ENCODE data around the gene UBE2U. TPM values are rescaled to one million over a fixed set of nuclear protein-coding genes. Genes with fewer than 3 reads are reported as not detected.

The UBE2U gene
- not detected in 2 replicates for polyA plus RNA-seq (2014; cell fraction: cytosol; rRNA removed)
- polyA plus RNA-seq (2014; cell fraction: nucleus; rRNA removed) = not detected in 2 replicates

- no peak for DNase-seq (ENCODE audit: low spot score)
Observed at GRCh38 chr1:64203420-64203819, at the start of gene UBE2U. TSS of gene UBE2U (plus strand) at chr1:64203623. CDS start at chr1:64204051, 428 bp downstream.

DNA sequence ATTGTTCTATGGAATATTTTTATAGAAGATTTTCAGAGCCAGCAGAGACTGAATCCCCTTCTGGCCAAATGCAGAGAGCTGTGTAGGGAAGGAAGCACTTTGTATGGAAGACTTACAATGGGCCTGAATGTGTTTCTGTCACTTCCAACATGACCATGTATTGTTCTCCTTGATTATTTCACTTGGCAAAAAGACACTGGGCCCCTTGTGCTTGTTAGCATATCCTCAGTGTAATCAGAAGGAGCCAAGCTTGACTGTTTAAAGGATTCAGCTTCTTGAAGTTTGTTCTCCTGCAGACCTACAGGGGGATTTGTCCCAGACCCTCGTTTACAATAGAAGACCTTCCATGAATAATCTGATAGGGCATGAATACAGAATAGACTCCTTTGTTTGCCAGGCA is 48.1 kb upstream of the UBE2U start:
- DNase-seq (ENCODE audit: low spot score) = no peak

DNA sequence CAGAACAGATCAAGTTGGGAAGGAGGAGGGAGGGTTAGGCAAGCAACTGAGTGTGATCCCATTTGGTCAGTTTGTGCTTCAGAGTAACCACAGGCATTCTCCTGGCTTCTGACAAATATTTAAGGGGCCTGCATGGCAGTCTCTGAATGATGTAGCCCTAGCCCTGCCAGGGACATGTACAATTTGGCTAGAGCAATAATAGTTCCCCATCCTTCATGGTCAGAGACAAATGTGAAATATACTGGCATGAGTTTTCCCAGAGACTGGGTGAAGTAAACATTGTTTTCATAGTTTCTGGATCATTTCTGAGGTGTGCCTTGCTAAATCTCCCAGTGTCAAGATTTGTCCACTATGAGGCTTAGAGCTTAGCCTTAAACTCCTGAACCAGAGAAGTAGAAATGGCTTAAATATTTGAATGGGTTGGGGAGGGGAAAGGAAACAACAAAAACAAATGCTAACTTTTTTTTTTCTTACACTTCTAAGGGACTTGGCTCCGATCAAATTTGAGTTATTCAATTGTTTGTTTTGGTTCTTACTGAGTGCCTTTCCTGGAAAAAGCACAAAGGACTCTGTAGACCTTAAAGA is 42.0 kb upstream of the UBE2U start:
- no peak for DNase-seq (ENCODE audit: low spot score)

GRCh38 chr1:64162151-64162550 is 41.3 kb upstream of the UBE2U start:
- DNase-seq (ENCODE audit: low spot score) = no peak

DNA sequence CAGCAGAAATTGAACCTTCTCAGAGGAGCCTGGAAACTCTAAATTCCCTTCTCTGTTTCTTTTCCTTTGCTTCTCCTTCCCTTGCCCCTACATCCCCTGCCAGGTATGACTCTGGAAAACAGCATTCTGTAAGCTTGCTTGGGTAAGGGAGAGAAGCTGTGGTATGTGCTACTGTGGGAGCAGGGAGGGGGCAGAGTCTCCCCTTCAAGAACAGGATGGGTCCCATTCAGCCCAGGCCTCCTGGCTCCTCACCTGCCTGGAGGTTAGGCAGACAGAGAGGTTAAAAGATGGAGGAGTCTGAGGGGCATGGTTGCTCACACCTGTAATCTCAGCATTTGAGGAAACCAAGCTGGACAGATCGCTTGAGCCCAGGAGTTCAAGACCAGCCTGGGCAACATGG is 40.6 kb upstream of the UBE2U start:
- DNase-seq (ENCODE audit: low spot score) = no peak

- no peak for DNase-seq (ENCODE audit: low spot score)
Observed at GRCh38 chr1:64163431-64163830, 40.0 kb upstream of the UBE2U start.

DNA sequence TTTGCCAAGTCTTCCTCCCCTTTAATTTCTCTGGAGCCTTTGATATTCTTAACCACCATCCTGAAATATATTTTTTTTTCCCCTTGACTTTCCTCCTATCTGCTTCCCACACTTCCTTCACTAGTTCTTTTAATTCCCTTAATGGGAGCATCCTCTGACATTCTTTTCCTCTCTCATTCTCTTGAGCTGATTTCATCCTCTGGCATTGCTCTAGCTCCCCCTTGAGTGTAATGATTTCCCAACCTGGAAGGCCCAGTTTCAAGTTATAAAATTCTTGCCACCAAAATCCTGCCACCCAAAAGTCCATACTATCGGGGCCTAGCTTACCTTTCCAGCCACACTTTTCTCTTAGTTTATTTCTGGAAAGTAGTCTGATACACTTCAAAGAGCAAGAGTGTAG is 39.5 kb upstream of the UBE2U start:
- no peak for DNase-seq (ENCODE audit: low spot score)

GRCh38 chr1:64166629-64167028 is 36.8 kb upstream of the UBE2U start:
- no peak for DNase-seq (ENCODE audit: low spot score)

DNA sequence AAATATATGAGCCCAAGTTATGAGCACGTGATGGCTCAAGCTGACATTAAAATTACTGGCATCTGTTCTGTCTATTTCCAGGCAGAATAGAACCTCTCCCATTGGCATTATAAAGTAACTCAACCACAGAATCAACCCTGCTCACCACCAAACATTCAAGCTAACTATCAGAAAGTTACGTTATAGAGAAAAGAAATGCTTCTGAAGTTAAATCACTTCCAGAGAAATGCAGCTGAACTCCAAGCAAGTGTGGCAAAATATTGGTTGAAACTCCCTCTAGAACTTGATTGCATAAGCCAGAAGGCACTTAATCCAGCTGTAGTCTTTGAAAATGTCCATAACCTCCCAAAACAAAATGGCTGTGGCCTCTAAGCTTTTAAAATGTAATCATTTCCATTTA is 36.2 kb upstream of the UBE2U start:
- DNase-seq (ENCODE audit: low spot score) = no peak

GRCh38 chr1:64171246-64171645 is 32.2 kb upstream of the UBE2U start:
- peak; percentile 67 for DNase-seq (ENCODE audit: low spot score)

DNA sequence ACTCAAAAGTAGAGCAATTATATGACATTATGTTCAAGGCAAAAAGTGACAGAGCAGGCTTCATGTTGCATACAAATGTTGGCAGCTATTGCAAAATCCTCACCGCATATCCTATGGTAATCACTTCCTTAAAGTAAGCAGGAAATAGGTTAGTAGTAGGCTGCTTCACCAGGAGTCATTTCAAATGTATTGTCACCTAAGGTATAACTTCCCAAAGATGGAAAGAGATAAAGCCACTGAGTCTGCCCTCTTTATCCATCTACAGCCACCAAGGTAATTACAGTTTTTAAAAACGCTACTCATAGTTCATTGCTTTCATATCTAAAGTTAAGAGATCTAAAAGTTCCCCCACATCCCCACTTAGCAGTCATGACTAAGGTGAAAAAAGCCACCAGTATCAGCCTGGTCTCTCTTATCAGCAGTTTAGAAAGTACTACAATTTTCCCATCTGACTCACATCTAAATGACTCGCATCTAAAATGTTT is 31.6 kb upstream of the UBE2U start:
- peak; percentile 69 for DNase-seq (ENCODE audit: low spot score)

DNA sequence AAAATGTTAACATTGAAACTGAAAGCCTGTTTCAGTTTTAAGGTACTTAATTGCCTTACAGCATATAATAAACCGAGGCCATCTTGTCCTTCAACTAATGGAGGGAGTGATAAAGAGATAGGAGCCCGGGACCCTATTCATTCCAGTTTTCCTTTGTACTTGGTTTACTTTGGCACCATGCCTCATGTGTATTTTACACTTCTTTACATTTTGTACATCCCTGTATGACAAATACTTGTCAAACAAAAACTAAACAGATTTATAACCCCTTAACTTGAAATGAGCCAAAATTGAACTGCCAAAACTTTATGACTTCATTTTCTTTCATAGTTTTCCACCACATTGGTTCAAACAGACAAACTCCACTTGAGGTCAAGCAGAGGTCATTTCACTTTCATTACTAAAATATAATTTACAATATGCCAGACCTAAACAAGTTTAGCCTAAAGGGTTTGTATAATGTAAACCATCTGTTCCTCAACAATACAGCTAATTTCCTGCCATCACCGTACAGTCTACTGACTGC is 30.9 kb upstream of the UBE2U start:
- DNase-seq (ENCODE audit: low spot score) = peak; percentile 91

DNA sequence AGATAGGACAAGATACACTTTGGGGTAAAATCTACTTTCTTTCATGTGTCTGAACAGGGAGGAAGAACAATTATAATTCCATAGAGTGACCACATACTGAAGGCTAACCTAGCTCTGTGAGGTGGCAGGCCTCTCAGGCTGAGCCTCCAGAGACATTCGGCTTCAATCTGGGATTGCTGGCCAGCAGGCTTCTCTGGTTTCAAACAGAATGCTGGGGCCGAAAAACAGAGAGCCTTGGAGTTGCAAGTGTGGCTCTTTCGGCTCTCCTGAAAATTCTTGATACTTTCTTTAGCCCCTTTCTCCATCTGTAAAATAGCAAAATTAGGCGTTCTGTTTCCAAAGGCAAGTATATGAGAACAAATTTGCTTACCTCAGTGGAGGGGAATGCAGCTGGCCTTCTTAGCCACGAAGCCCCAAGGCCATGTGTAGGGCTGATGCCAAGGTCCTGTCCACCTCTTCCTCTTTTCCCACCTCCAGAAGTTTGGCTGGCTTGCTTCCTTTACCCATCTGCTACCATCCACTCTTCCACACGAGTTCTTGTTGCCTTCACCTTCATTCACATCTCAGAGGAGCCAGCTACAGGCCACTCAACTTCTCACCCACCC is 30.0 kb upstream of the UBE2U start:
- peak; percentile 60 for DNase-seq (ENCODE audit: low spot score)

DNA sequence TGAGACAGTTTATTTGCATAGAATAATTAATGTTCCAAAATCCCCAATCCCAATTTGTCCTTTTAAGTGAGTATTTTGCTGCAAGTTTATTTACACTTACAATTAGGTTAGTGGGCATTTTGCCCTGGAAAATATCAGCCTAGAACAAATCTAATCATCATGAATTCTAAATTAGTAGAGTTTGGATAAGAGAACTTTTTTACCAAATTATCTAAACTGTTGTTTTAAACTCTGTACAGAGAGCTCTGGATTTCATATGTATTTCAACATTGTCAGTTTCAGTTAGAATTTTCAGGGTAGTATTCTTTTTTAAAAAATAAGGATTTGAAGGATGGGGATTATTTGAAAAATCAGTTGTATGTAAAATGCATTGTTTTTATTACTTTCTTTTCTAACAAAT is 27.8 kb upstream of the UBE2U start:
- no peak for DNase-seq (ENCODE audit: low spot score)

DNA sequence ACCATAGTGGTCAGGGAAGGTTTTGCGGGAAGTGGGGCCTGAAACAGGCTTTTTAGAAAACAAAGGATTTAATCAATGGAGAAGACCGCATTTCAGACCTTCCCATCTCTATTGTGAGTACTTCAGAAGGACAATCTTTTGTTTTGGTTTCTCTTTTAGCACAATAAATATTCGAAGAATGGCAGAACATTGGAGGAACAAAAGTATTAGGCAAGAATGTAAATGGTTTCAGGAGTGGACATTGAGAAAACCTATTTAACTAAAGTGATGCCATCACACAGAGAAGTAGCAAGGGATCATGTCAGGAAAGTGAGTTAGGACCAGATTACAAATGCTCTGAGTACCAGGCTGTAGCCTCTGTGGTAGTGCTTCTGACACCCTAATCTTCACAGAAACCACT is 26.8 kb upstream of the UBE2U start:
- DNase-seq (ENCODE audit: low spot score) = no peak

GRCh38 chr1:64179588-64179987 is 23.8 kb upstream of the UBE2U start:
- DNase-seq (ENCODE audit: low spot score) = no peak

GRCh38 chr1:64182207-64182606 is 21.2 kb upstream of the UBE2U start:
- DNase-seq (ENCODE audit: low spot score) = peak; percentile 26

DNA sequence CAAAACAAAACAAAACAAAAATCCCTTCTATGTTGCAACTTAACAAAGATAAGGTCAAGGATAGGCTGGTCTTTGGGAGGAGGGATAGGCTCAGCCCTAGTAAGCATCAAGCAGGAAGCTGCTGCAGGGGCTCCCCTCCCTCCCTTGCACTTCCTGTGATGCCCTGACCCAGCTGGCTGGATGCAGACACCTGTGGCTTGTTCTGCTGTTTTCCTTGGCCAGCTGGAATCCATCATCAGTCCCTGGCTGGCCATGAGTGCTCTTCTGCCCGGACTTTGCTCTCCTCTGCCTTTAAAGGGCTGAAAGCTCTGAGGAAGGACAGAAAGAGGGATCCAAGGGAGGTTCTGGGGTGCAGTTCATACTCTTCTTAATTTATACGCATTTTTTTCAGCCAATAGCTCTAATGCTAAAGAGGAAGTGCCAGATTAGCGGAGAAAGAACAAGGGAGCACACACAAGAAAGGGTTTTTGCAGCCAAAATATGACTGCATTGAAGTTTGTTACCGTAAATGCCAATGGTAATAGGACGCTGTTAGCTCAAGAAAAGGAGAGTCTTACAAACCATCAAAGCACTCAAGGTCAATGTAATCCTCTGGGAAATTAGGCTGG is 19.9 kb upstream of the UBE2U start:
- peak; percentile 59 for DNase-seq (ENCODE audit: low spot score)

GRCh38 chr1:64184003-64184440 is 19.4 kb upstream of the UBE2U start:
- DNase-seq (ENCODE audit: low spot score) = no peak

GRCh38 chr1:64186138-64186897 is 17.1 kb upstream of the UBE2U start:
- DNase-seq (ENCODE audit: low spot score) = no peak

GRCh38 chr1:64186898-64187280 is 16.5 kb upstream of the UBE2U start:
- no peak for DNase-seq (ENCODE audit: low spot score)

GRCh38 chr1:64187646-64188045 is 15.8 kb upstream of the UBE2U start:
- no peak for DNase-seq (ENCODE audit: low spot score)

All from SK-N-DZ (cell line).